ENCODE results near the gene AP3B1.
"Not testable (repeated sequence)": the region's sequence is repeated elsewhere in the genome, so short reads cannot be mapped to it uniquely, and the experiment has no call there.

Gene AP3B1

DNA sequence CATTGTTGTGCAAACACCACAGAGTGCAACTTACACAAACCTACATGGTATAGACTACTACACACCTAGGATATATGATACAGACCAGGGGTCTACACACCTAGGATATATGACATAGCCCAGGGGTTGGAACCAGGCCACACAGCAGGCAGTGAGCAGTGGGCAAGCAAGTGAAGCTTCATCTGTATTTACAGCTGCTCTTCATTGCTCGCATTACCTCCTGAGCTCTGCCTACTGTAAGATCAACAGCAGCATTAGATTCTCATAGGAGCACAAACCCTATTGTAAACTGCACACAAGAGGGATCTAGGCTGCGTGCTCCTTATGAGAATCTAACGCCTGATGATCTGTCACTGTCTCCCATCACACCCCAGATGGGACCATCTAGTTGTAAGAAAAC, 56.6 kb downstream of the AP3B1 start:
- Mint-ChIP-seq H3K27me3 (no peaks in the 10 kb centered on the region), H3K27ac (no peak overlapping the region), H3K36me3 (peaks cover 15% of the 10 kb centered on the region), H3K9me3 (no peaks in the 10 kb centered on the region), H3K4me1 (no peaks in the 10 kb centered on the region), H3K4me3 (no peak overlapping the region)
- no peak for ATAC-seq

DNA sequence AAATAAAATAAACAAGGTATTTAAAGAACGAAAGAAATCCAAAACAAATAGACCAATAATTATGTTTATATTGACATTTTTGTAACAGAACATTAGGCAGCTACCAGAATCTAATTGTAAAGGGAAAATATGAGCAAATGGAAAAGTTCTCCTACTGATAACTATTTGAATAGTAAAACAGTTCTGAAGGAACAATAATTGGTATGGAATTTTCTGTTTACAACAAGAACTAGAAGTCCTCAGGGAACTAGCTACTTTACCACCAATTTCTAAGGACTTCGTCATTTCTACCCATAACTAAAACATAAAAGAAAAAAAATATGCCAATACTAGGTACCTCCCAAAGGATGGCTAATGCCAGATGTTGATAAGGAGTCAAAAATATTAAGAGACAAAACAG, 58.5 kb downstream of the AP3B1 start:
- H3K9me3 Mint-ChIP-seq = no peaks in the 10 kb centered on the region
- no peaks in the 10 kb centered on the region for H3K4me1 Mint-ChIP-seq
- no peak for ATAC-seq
- H3K27me3 Mint-ChIP-seq = no peaks in the 10 kb centered on the region
- no peak overlapping the region for H3K4me3 Mint-ChIP-seq
- peaks cover 15% of the 10 kb centered on the region for H3K36me3 Mint-ChIP-seq
- no peak overlapping the region for H3K27ac Mint-ChIP-seq

DNA sequence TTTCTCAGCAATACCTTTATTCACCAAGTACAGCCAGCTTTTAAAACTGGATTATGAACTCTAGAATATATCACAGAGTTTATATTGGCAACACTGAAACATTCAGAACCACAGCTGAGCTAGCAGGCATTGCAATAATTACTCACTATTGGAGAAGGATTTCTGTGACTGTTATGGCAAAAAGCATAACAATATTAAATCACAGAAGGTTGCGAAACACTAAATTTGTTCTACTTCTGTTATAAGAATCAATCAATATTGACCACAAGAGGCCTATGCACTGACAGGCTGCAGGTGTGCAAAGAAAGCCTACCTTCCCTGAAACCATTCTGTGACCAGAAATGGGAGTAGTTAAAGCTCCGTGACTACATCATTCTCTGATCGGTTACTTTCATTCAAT, 59.2 kb downstream of the AP3B1 start:
- Mint-ChIP-seq H3K4me1 (no peaks in the 10 kb centered on the region), H3K9me3 (no peaks in the 10 kb centered on the region), H3K36me3 (peaks cover 15% of the 10 kb centered on the region), H3K4me3 (no peak overlapping the region), H3K27me3 (no peaks in the 10 kb centered on the region), H3K27ac (no peak overlapping the region)
- no peak for ATAC-seq

DNA sequence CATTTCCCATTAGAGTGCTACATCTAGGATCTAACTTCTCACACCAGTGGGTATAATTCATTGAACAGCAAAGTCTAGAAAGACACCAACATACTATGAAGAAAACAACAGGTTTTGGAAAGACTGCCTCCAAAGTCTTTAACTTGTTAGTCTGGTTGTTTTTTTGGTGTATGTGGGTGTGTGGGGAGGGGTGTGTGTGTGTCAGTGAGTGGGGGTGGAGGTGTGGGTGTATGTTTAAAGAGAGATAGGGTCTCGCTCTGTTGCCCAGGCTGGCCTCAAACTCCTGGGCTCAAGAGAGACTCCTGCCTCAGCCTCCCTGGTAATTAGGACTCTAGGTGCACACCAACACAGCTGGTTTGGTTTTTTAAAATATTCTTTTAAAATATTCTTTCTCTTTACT, 59.7 kb downstream of the AP3B1 start:
- no peak overlapping the region for H3K27ac Mint-ChIP-seq

DNA sequence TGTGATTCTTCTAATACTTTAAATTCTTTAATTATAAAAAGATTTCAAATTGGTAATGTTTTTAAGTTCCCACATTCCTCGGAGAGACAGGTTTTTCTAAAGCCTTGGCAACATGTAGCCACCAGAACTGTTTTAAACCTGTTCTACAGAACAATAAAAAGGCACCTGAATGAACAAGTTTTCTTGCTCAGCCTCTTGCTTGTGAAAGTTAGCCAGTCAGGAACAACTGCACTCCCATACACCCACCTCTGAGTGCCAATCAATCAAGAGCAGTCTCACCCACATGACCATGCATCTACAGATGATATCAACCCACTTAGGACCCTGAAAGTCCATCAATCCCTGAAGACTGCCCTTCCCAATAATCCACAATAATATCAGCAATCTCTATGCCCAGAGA, 62.3 kb downstream of the AP3B1 start:
- Mint-ChIP-seq H3K36me3 (no peaks in the 10 kb centered on the region), H3K27me3 (no peaks in the 10 kb centered on the region), H3K4me1 (no peaks in the 10 kb centered on the region), H3K4me3 (no peak overlapping the region), H3K27ac (no peak overlapping the region), H3K9me3 (no peaks in the 10 kb centered on the region)
- ATAC-seq = no peak

More for the DNA sequence above, 59.7 kb downstream of the AP3B1 start:
- Mint-ChIP-seq H3K4me3 (no peak overlapping the region), H3K27me3 (no peaks in the 10 kb centered on the region), H3K36me3 (peaks cover 11% of the 10 kb centered on the region), H3K9me3 (no peaks in the 10 kb centered on the region), H3K4me1 (no peaks in the 10 kb centered on the region)
- no peak for ATAC-seq

DNA sequence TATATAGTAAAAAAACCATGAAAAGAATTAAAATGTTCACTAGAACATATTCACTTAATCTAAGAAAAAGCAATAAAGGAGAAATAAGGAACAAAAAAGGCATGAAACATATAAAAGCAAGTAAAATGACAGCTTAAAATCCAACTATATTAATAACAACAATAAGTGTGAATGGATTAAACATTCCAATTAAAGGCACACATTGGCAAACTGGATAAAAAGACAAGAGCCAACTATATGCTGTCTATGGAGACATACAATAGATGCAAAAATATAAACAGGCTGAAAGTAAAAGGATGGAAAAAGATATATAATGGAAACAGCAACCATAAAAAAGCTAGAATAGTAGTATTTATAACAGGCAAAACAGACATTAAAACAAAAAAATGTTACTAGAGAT, 70.1 kb downstream of the AP3B1 start:
- ATAC-seq = no peak
- no peaks in the 10 kb centered on the region for H3K27me3 Mint-ChIP-seq
- H3K36me3 Mint-ChIP-seq = peaks cover 21% of the 10 kb centered on the region
- H3K4me1 Mint-ChIP-seq = peaks cover 23% of the 10 kb centered on the region
- H3K4me3 Mint-ChIP-seq = no peak overlapping the region
- H3K9me3 Mint-ChIP-seq = no peaks in the 10 kb centered on the region
- no peak overlapping the region for H3K27ac Mint-ChIP-seq

DNA sequence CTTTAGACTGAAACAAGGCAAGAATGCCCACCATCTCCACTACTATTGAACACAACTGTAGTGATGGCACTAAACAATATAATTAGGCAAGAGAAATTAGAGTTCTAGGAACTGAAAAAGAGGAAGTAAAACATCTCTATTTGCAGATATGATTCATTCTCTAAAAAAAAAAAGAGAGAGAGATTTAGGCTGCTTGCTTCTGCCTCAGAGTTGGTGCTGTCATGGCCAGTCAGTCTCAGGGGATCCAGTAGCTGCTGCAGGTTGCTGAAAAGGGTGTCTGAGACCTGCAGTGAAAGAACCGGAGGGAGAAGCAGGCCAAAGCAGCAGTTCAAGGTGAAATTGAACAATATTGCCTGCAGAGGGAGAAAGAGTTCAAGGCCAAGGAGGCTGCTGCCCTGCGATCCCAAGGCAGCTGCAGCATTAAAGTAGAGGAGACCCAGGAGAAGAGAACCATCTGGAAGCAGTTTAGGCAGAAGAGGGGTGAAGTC, 72.5 kb downstream of the AP3B1 start:
- ATAC-seq = peak; percentile 100
- no peaks in the 10 kb centered on the region for H3K27me3 Mint-ChIP-seq

DNA sequence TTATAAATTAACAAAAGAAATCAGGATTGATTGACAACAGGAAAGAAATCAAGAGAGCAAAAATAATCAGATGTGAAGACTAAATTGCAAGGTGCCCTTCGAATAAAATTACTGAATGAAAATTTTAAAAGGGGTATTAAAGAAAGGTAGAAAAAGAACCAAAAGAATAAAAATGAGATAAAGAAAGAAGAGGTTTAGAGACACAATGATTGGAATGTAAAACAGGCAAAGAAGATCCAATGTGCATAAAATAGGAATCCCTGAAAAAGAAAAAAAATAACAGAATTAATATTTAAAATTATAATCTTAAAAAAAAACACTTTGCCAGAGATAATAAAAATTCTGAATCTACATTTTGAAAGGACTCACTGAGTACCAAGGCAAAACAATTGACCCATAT, 73.0 kb downstream of the AP3B1 start:
- Mint-ChIP-seq H3K4me1 (peaks cover 23% of the 10 kb centered on the region), H3K36me3 (peaks cover 21% of the 10 kb centered on the region), H3K27me3 (no peaks in the 10 kb centered on the region), H3K9me3 (no peaks in the 10 kb centered on the region), H3K27ac (peak overlapping the region; percentile 73), H3K4me3 (no peak overlapping the region)
- no peak for ATAC-seq

More for the DNA sequence above, 72.5 kb downstream of the AP3B1 start:
- Mint-ChIP-seq H3K4me3 (peak overlapping the region; percentile 19), H3K9me3 (no peaks in the 10 kb centered on the region), H3K27ac (peak overlapping the region; percentile 73), H3K36me3 (peaks cover 21% of the 10 kb centered on the region), H3K4me1 (peaks cover 23% of the 10 kb centered on the region)

DNA sequence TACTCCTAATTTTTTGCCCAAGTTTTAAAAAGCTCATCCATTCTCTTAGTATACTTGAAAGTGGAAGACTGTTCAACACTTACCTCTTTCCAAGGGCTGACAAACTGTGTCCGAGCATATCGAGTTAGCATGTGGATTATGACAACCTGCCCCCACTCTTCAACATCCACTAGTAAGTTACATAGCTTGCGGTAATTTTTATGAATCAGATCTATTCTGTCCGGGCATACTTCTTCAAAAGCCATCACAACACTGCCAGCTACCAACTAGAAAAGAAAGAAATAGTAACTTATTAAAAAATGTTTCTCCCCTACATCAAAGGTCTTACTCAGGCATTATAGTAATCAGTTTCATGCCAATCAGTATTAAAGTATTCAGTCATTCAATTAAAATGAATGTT, 78.5 kb downstream of the AP3B1 start:
- H3K36me3 Mint-ChIP-seq = peaks cover 15% of the 10 kb centered on the region

DNA sequence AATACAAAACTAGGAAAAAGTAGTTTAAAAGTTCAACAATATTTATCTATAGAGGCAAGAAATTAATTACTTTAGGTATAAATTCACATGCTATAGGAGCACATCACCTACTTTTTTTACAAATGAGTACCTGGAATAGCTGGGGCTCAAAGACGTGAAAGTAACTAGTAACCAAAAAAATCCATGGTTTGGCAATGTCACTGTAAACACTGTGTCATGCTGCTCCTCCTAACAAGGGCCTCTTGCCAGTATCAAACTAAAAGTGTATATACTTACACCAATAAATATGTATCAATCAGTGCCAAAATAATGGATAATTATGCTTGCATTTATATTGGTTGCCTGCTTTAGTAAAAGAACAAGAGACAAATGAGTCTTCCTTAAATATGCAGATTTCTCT, 78.9 kb downstream of the AP3B1 start:
- H3K27me3 Mint-ChIP-seq = no peaks in the 10 kb centered on the region
- no peak overlapping the region for H3K4me3 Mint-ChIP-seq
- no peaks in the 10 kb centered on the region for H3K9me3 Mint-ChIP-seq
- no peak overlapping the region for H3K27ac Mint-ChIP-seq
- ATAC-seq = no peak
- peaks cover 5% of the 10 kb centered on the region for H3K4me1 Mint-ChIP-seq
- peaks cover 13% of the 10 kb centered on the region for H3K36me3 Mint-ChIP-seq

More for the DNA sequence above, 78.5 kb downstream of the AP3B1 start:
- no peak for ATAC-seq
- H3K27ac Mint-ChIP-seq = no peak overlapping the region
- H3K4me1 Mint-ChIP-seq = peaks cover 8% of the 10 kb centered on the region
- no peaks in the 10 kb centered on the region for H3K9me3 Mint-ChIP-seq
- H3K27me3 Mint-ChIP-seq = no peaks in the 10 kb centered on the region
- H3K4me3 Mint-ChIP-seq = no peak overlapping the region

DNA sequence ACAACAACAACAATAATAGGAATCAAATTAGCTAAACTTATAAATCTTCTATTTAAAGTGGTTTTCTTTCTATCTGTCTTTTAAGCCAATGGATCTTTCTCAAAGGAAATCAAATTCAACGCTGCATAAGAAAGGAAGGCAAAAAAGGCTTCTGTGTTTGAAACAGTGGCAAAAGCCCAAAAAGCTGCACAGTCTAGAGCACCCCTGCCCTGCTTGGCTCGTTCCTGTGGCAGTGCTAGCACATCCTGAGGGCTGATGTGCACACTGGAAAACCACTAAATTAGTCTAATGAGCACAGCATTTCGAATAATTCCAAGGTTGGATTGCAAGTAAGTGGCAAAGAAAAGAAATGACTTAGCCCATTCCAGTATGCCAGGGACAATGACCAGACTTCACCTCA, 80.7 kb downstream of the AP3B1 start:
- no peak overlapping the region for H3K4me3 Mint-ChIP-seq
- no peaks in the 10 kb centered on the region for H3K9me3 Mint-ChIP-seq
- ATAC-seq = no peak
- H3K27ac Mint-ChIP-seq = no peak overlapping the region
- no peaks in the 10 kb centered on the region for H3K4me1 Mint-ChIP-seq
- H3K27me3 Mint-ChIP-seq = no peaks in the 10 kb centered on the region
- peaks cover 16% of the 10 kb centered on the region for H3K36me3 Mint-ChIP-seq

DNA sequence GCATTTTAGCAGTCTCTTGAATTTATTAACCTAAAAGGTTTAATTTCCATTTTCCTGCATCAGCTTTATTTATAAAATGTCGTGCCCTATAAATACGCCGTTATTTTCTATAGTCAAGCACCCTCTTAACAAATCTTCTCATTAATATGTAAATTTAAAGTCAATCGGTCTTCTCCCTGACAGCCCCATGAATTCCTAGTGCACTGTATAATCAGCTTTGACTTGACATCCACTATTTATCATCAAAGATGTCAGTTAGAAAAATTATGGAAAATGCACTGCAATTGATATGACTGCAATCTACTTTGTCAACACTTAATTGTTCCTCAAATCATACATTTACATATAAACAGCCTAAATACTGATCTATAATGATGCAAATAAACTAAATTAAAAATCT, 83.4 kb downstream of the AP3B1 start:
- Mint-ChIP-seq H3K27ac (no peak overlapping the region), H3K9me3 (no peaks in the 10 kb centered on the region), H3K27me3 (no peaks in the 10 kb centered on the region), H3K4me3 (no peak overlapping the region), H3K4me1 (no peaks in the 10 kb centered on the region), H3K36me3 (peaks cover 32% of the 10 kb centered on the region)
- no peak for ATAC-seq

DNA sequence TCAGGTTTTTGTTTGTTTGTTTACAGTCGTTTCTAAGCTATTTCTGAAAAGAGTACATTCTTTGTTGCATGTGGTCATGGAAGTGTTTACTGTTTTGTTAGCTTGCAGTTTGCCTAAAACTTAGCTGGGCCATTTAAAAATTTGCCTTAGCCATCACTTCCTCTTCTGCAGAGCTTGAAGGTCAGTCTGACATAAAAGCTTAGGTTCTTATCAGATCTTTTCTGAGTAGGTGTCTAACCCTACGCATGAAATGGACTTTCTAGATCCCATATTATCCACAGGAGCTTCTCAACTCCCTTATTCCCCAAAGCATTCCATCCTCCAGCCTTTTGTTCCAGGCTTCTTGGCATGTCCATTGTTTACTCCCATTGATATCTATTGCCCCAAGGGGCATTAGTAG, 90.3 kb downstream of the AP3B1 start:
- no peak overlapping the region for H3K4me3 Mint-ChIP-seq
- H3K9me3 Mint-ChIP-seq = no peaks in the 10 kb centered on the region
- no peaks in the 10 kb centered on the region for H3K27me3 Mint-ChIP-seq
- H3K36me3 Mint-ChIP-seq = peaks cover 63% of the 10 kb centered on the region
- H3K27ac Mint-ChIP-seq = no peak overlapping the region
- H3K4me1 Mint-ChIP-seq = no peaks in the 10 kb centered on the region
- ATAC-seq = no peak

DNA sequence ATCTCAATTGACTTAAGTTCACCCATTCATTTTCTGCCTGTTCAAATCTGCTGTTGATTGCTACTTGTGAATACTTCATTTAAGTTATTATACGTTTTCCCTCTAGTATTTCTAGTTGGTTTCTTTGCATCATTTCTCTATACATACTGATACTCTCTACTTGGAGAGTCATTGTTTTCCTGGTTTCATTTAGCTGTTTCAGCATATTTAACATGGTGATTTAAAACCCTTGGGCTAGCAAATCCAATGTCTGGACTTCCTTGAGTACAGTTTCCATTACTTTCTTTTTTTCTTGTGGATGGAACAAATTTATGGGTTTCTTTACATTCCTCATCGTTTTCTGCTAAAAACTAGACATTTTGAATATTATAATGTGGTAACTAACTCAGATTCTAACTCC, 90.7 kb downstream of the AP3B1 start:
- Mint-ChIP-seq H3K4me3 (no peak overlapping the region), H3K9me3 (no peaks in the 10 kb centered on the region), H3K36me3 (peaks cover 63% of the 10 kb centered on the region), H3K4me1 (no peaks in the 10 kb centered on the region), H3K27ac (no peak overlapping the region), H3K27me3 (no peaks in the 10 kb centered on the region)
- no peak for ATAC-seq

DNA sequence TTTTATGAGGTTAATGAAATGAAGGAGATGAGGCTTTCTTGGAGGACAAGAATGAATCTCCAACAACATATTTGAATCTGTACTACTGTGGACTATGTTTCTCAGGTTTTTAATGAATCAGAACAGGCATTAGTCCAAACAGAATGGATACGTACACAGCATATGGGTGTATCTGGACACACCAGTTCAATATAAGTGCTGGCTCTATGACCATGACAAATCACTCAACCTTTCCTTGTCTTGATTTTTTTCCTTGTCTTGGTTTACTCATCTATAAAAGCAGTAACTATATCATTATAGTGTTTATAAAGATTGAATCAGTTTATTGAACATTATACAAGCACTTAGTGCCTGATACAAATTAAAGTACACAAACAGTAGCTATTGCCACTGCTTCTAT, 104.1 kb downstream of the AP3B1 start:
- Mint-ChIP-seq H3K4me3 (no peak overlapping the region), H3K9me3 (peaks cover 8% of the 10 kb centered on the region), H3K4me1 (no peaks in the 10 kb centered on the region), H3K36me3 (peaks cover 26% of the 10 kb centered on the region), H3K27me3 (no peaks in the 10 kb centered on the region), H3K27ac (no peak overlapping the region)
- no peak for ATAC-seq

DNA sequence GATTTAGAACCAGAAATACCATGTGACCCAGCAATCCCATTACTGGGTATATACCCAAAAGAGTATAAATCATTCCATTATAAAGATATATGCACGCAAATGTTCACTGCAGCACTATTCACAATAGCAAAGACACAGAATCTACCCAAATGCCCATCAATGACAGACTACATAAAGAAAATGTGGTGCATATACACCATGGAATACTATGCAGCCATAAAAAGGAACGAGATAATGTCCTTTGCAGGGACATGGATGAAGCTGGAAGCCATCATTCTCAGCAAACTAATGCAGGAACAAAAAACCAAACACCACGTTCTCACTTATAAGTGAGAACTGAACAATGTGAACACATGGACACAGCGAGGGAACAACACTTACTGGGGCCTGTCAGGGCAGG, 105.8 kb downstream of the AP3B1 start:
- H3K27me3 Mint-ChIP-seq, H3K4me3 Mint-ChIP-seq, ATAC-seq, H3K9me3 Mint-ChIP-seq, H3K4me1 Mint-ChIP-seq, H3K27ac Mint-ChIP-seq: not testable (repeated sequence)
- H3K36me3 Mint-ChIP-seq = peaks cover 33% of the 10 kb centered on the region

DNA sequence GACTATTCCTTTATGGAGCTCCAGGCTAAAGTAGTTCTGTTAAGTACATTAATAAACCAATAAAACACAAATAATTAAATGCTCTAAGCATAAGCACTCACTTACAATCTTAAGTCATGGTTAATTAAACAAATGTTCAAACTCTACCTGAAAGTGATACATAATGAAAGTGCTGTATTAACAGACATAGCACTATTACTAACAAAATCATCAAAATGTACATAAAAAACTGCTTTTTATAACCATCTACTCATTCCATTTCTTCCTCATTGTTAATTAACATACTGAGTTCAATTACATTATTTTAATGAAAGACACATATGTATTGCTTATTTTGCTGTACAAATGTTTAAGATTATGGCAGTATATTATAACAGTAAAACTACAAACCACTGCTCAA, 107.3 kb downstream of the AP3B1 start:
- peaks cover 40% of the 10 kb centered on the region for H3K36me3 Mint-ChIP-seq
- H3K9me3 Mint-ChIP-seq = peaks cover 8% of the 10 kb centered on the region
- no peaks in the 10 kb centered on the region for H3K27me3 Mint-ChIP-seq
- no peak overlapping the region for H3K4me3 Mint-ChIP-seq
- H3K27ac Mint-ChIP-seq = no peak overlapping the region
- no peak for ATAC-seq
- peaks cover 8% of the 10 kb centered on the region for H3K4me1 Mint-ChIP-seq

Data from stimulated activated memory B cell treated with anti-CD40 and anti-IgM and Interleukin-4, amounts not matched to agents 10 μg/mL and 1 μg/mL and 100 μg/mL, for 72 hours (primary cell).